Measurements from ENCODE around the gene PHF12. TPM values are rescaled to one million over a fixed set of nuclear protein-coding genes. Genes with fewer than 3 reads are reported as not detected.

Gene PHF12
- total and polyA plus RNA-seq, 2 experiments from 2014 or later, result 19.7 to 41.0 TPM

DNA sequence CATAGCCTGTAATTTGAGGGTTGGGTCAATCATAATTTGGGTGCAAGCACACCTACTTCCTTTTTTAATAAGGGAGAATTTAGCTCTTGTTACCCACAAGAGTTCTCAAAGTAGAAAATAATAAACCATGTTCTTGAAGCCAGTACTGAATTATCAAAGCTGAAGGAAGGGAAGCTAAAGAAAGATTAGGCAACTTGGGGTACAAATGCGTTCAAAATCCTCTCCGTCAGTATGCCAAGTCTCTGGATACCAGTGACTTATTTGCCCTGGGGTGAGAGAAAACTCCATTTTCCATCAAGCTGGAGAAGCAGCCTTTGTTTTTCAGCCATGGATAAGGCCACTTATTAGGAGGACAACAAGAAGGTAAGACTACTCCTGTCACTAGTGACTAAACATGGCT, 25.0 kb downstream of the PHF12 start:
- no peaks in the 10 kb centered on the region for H3K4me1 Mint-ChIP-seq
- Histone ChIP-seq H3K27me3 (ENCODE audit: insufficient read depth) (no peaks in the 10 kb centered on the region), H3F3A (replicated peaks; ENCODE audit: low read depth) (peaks cover 24% of the 10 kb centered on the region), H3K9me2 (ENCODE audit: insufficient read depth) (no peaks in the 10 kb centered on the region), H3K4me2 (no peak overlapping the region), H3K36me3 (ENCODE audit: insufficient read depth) (peaks cover 46% of the 10 kb centered on the region), H3K27ac (ENCODE audit: low read depth) (no peak overlapping the region), H2AFZ (no peak overlapping the region), H4K20me1 (replicated peaks; ENCODE audit: insufficient read depth) (peaks cover 76% of the 10 kb centered on the region), H3K79me2 (replicated peaks; ENCODE audit: insufficient read depth) (peaks cover 91% of the 10 kb centered on the region), H3K4me1 (ENCODE audit: insufficient read depth) (no peaks in the 10 kb centered on the region), H3K4me3 (no peak overlapping the region)
- no peaks in the 10 kb centered on the region for H3K27me3 Mint-ChIP-seq (ENCODE audit: insufficient read depth, low read depth, poor library complexity)
- H3K4me3 Mint-ChIP-seq, result no peak overlapping the region
- no peak overlapping the region for H3K27ac Mint-ChIP-seq
- ATAC-seq, result no peak
- no peak for DNase-seq (ENCODE audit: low spot score)
- H3K9me3 Mint-ChIP-seq, result no peaks in the 10 kb centered on the region
- TF ChIP-seq, protein P1, sequence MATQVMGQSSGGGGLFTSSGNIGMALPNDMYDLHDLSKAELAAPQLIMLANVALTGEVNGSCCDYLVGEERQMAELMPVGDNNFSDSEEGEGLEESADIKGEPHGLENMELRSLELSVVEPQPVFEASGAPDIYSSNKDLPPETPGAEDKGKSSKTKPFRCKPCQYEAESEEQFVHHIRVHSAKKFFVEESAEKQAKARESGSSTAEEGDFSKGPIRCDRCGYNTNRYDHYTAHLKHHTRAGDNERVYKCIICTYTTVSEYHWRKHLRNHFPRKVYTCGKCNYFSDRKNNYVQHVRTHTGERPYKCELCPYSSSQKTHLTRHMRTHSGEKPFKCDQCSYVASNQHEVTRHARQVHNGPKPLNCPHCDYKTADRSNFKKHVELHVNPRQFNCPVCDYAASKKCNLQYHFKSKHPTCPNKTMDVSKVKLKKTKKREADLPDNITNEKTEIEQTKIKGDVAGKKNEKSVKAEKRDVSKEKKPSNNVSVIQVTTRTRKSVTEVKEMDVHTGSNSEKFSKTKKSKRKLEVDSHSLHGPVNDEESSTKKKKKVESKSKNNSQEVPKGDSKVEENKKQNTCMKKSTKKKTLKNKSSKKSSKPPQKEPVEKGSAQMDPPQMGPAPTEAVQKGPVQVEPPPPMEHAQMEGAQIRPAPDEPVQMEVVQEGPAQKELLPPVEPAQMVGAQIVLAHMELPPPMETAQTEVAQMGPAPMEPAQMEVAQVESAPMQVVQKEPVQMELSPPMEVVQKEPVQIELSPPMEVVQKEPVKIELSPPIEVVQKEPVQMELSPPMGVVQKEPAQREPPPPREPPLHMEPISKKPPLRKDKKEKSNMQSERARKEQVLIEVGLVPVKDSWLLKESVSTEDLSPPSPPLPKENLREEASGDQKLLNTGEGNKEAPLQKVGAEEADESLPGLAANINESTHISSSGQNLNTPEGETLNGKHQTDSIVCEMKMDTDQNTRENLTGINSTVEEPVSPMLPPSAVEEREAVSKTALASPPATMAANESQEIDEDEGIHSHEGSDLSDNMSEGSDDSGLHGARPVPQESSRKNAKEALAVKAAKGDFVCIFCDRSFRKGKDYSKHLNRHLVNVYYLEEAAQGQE (IDR thresholded peaks at IDR 0.05; ENCODE audit: unreplicated experiment), result no peak
- TF ChIP-seq ZNF331 (CRISPR knock-in tag; IDR thresholded peaks at IDR 0.05; ENCODE audit: low read depth) (no peak), EZH2 (IDR thresholded peaks at IDR 0.05; ENCODE audit: low read depth, unreplicated experiment) (no peak), EZH2phosphoT487 (IDR thresholded peaks at IDR 0.05; ENCODE audit: unreplicated experiment) (no peak), JUNB (IDR thresholded peaks at IDR 0.05; ENCODE audit: unreplicated experiment) (no peak), NANOG (IDR thresholded peaks at IDR 0.05; ENCODE audit: borderline replicate concordance) (no peak), CREB1 (CRISPR knock-in tag; IDR thresholded peaks at IDR 0.05; ENCODE audit: low read depth) (no peak), ZNF114 (CRISPR knock-in tag; IDR thresholded peaks at IDR 0.05) (no peak)
- TF ChIP-seq, protein P2, sequence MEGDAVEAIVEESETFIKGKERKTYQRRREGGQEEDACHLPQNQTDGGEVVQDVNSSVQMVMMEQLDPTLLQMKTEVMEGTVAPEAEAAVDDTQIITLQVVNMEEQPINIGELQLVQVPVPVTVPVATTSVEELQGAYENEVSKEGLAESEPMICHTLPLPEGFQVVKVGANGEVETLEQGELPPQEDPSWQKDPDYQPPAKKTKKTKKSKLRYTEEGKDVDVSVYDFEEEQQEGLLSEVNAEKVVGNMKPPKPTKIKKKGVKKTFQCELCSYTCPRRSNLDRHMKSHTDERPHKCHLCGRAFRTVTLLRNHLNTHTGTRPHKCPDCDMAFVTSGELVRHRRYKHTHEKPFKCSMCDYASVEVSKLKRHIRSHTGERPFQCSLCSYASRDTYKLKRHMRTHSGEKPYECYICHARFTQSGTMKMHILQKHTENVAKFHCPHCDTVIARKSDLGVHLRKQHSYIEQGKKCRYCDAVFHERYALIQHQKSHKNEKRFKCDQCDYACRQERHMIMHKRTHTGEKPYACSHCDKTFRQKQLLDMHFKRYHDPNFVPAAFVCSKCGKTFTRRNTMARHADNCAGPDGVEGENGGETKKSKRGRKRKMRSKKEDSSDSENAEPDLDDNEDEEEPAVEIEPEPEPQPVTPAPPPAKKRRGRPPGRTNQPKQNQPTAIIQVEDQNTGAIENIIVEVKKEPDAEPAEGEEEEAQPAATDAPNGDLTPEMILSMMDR (conservative IDR thresholded peaks at IDR 0.05; ENCODE audit: low read depth in 2 of 2), result no peak
- peaks cover 70% of the 10 kb centered on the region for H3K36me3 Mint-ChIP-seq (ENCODE audit: low read depth)

DNA sequence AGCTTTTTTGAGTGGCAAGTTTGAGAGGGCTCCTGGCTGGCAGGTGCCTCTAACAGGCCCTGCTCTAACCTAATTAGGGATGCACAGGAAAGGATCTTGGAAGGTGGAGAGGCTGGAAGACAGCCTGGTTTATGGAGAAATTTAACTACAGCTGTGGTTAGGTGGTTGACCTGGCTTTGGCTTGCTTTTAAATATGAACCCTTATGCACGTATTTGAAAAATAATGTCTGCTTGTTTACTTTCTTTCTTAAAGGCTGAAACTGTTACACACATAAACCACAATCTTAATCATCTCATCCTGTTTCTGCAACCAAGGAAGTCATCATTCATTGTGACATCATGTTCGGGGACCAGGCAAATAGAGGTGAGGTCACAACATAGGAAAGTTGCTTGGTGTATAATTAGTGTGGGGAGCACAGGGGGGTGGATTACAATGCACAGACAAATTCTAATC, 25.4 kb downstream of the PHF12 start:
- Mint-ChIP-seq H3K36me3 (ENCODE audit: low read depth) (peaks cover 74% of the 10 kb centered on the region), H3K27me3 (ENCODE audit: insufficient read depth, low read depth, poor library complexity) (no peaks in the 10 kb centered on the region), H3K4me3 (no peak overlapping the region), H3K4me1 (no peaks in the 10 kb centered on the region), H3K27ac (no peak overlapping the region), H3K9me3 (no peaks in the 10 kb centered on the region)
- Histone ChIP-seq H3K27me3 (ENCODE audit: insufficient read depth) (no peaks in the 10 kb centered on the region), H3K36me3 (ENCODE audit: insufficient read depth) (peaks cover 50% of the 10 kb centered on the region), H2AFZ (no peak overlapping the region), H3K4me1 (ENCODE audit: insufficient read depth) (no peaks in the 10 kb centered on the region), H3K27ac (ENCODE audit: low read depth) (0 out of 2 replicates have a peak overlapping the region, but pooled peaks have one; percentile 39), H3K4me3 (no peak overlapping the region), H3K79me2 (replicated peaks; ENCODE audit: insufficient read depth) (peaks cover 87% of the 10 kb centered on the region), H3K9me2 (ENCODE audit: insufficient read depth) (no peaks in the 10 kb centered on the region), H4K20me1 (replicated peaks; ENCODE audit: insufficient read depth) (peaks cover 71% of the 10 kb centered on the region), H3K4me2 (no peak overlapping the region), H3F3A (replicated peaks; ENCODE audit: low read depth) (peaks cover 25% of the 10 kb centered on the region)
- DNase-seq (ENCODE audit: low spot score) (no peak), ATAC-seq (no peak)
- TF ChIP-seq EZH2 (IDR thresholded peaks at IDR 0.05; ENCODE audit: low read depth, unreplicated experiment), result no peak
- TF ChIP-seq, protein P3, sequence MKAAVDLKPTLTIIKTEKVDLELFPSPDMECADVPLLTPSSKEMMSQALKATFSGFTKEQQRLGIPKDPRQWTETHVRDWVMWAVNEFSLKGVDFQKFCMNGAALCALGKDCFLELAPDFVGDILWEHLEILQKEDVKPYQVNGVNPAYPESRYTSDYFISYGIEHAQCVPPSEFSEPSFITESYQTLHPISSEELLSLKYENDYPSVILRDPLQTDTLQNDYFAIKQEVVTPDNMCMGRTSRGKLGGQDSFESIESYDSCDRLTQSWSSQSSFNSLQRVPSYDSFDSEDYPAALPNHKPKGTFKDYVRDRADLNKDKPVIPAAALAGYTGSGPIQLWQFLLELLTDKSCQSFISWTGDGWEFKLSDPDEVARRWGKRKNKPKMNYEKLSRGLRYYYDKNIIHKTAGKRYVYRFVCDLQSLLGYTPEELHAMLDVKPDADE (IDR thresholded peaks at IDR 0.05), result no peak
- no peak for TF ChIP-seq NANOG (IDR thresholded peaks at IDR 0.05; ENCODE audit: borderline replicate concordance)
- TF ChIP-seq POLR2AphosphoS5 (IDR thresholded peaks at IDR 0.05; ENCODE audit: low read depth), result no peak
- no peak for TF ChIP-seq ZNF331 (CRISPR knock-in tag; IDR thresholded peaks at IDR 0.05; ENCODE audit: low read depth)
- TF ChIP-seq, protein P2 (conservative IDR thresholded peaks at IDR 0.05; ENCODE audit: low read depth in 2 of 2), result no peak
- no peak for TF ChIP-seq JUNB (IDR thresholded peaks at IDR 0.05; ENCODE audit: unreplicated experiment)
- TF ChIP-seq EZH2phosphoT487 (IDR thresholded peaks at IDR 0.05; ENCODE audit: unreplicated experiment), result no peak

Measured in GM23338 (cell line).